WTC11 (cell line): ENCODE data around the gene ENKUR. TPM values are rescaled to one million over a fixed set of nuclear protein-coding genes. Genes with fewer than 3 reads are reported as not detected.

Experiments
- ATAC-seq: fragments of 200-7000 bp; cut with Tn5 transposase; 2 replicates; pipeline ENCODE4 v1.10.0; 2021; ENCODE audit warnings: mild to moderate bottlenecking, moderate library complexity
- CTCF ChIA-PET: fragments of 300-600 bp; sonication (Branson Sonifier 250); formaldehyde crosslinking; loops from one replicate; lab custom pipeline; 2021; ENCODE audit warnings: antibody characterized with exemption; lab: Charles Lee
- POLR2A ChIA-PET: fragments of 350-600 bp; sonication (Branson Sonifier 250); formaldehyde crosslinking; loops from one replicate; lab custom pipeline; 2021; ENCODE audit warnings: antibody characterized with exemption; lab: Charles Lee
- DNase-seq: peaks from one replicate; pipeline ENCODE4 v3.0.0; 2021; ENCODE audit warnings: low spot score
- H3K27ac Mint-ChIP-seq: 2 replicates; pipeline ENCODE4 v1.8.0; 2021; ENCODE audit warnings: mixed read lengths
- H3K27me3 Mint-ChIP-seq: 2 replicates; pipeline ENCODE4 v1.8.0; 2021; ENCODE audit warnings: low read depth, mild to moderate bottlenecking, moderate library complexity, mixed read lengths
- H3K36me3 Mint-ChIP-seq: 2 replicates; pipeline ENCODE4 v1.8.0; 2021; ENCODE audit warnings: mixed read lengths
- H3K4me1 Mint-ChIP-seq: 2 replicates; pipeline ENCODE4 v1.8.0; 2022; ENCODE audit warnings: mixed read lengths
- H3K4me3 Mint-ChIP-seq: 2 replicates; pipeline ENCODE4 v1.8.0; 2021; ENCODE audit warnings: mild to moderate bottlenecking, moderate library complexity, mixed read lengths
- H3K9me3 Mint-ChIP-seq: 2 replicates; pipeline ENCODE4 v1.8.0; 2021; ENCODE audit warnings: mixed read lengths
- CBFB ChIP-seq: sonication (generic); formaldehyde crosslinking; IDR thresholded peaks from 2 replicates; pipeline ENCODE4 v1.8.1; 2022; ENCODE audit warnings: mild to moderate bottlenecking, low read depth, missing genetic modification reagents
- CREB1 ChIP-seq: sonication (generic); formaldehyde crosslinking; IDR thresholded peaks from 2 replicates; pipeline ENCODE4 v1.8.0; 2023; ENCODE audit warnings: mild to moderate bottlenecking, missing genetic modification reagents
- FOXK1 ChIP-seq: sonication (generic); formaldehyde crosslinking; IDR thresholded peaks from 2 replicates; pipeline ENCODE4 v1.8.0; 2022; ENCODE audit warnings: mild to moderate bottlenecking, moderate library complexity, missing genetic modification reagents
- IRF2 ChIP-seq: sonication (generic); formaldehyde crosslinking; IDR thresholded peaks from 2 replicates; pipeline ENCODE4 v1.8.0; 2022; ENCODE audit warnings: low read depth, missing genetic modification reagents, borderline replicate concordance
- OVOL2 ChIP-seq: fragments of 250-450 bp; sonication (Bioruptor Pico); IDR thresholded peaks from 2 replicates; pipeline ENCODE4 v1.9.0; 2021; ENCODE audit warnings: mild to moderate bottlenecking, borderline replicate concordance
- RELA ChIP-seq: sonication (generic); formaldehyde crosslinking; IDR thresholded peaks from 2 replicates; pipeline ENCODE4 v1.8.1; 2022; ENCODE audit warnings: missing genetic modification reagents, mild to moderate bottlenecking, borderline replicate concordance
- RORB ChIP-seq: fragments of 250-450 bp; sonication (Bioruptor Pico); IDR thresholded peaks from 2 replicates; pipeline ENCODE4 v1.9.0; 2021; ENCODE audit warnings: mild to moderate bottlenecking
- TCF7 ChIP-seq: sonication (generic); formaldehyde crosslinking; IDR thresholded peaks from 2 replicates; pipeline ENCODE4 v1.8.0; 2022; ENCODE audit warnings: mild to moderate bottlenecking, low read depth, missing genetic modification reagents, moderate library complexity
- ZNF416 ChIP-seq: fragments of 250-450 bp; sonication (Bioruptor Pico); IDR thresholded peaks from 2 replicates; pipeline ENCODE4 v1.9.0; 2021; ENCODE audit warnings: mild to moderate bottlenecking, inconsistent platforms
- total RNA-seq: library from RNA; stranded (reverse); gene quantifications from 3 replicates; pipeline ENCODE4 v1.2.3, GENCODE V29; 2021
- TF ChIP-seq, protein P1 (sequence below): sonication (generic); formaldehyde crosslinking; IDR thresholded peaks from 2 replicates; pipeline ENCODE4 v1.8.1; 2023; ENCODE audit warnings: mild to moderate bottlenecking, missing genetic modification reagents
- TF ChIP-seq, protein P2 (sequence below): sonication (generic); formaldehyde crosslinking; IDR thresholded peaks from 2 replicates; pipeline ENCODE4 v1.8.0; 2022; ENCODE audit warnings: missing genetic modification reagents
- TF ChIP-seq, protein P3 (sequence below): sonication (generic); formaldehyde crosslinking; IDR thresholded peaks from 2 replicates; pipeline ENCODE4 v1.8.0; 2022; ENCODE audit warnings: mild to moderate bottlenecking, missing genetic modification reagents
- TF ChIP-seq, protein P4 (sequence below): sonication (generic); formaldehyde crosslinking; IDR thresholded peaks from 2 replicates; pipeline ENCODE4 v1.8.1; 2022; ENCODE audit warnings: mild to moderate bottlenecking, missing genetic modification reagents, moderate library complexity, borderline replicate concordance
- TF ChIP-seq, protein P5 (sequence below): fragments of 250-450 bp; sonication (Bioruptor Pico); IDR thresholded peaks from 2 replicates; pipeline ENCODE4 v1.8.0; 2021; ENCODE audit warnings: mild to moderate bottlenecking

ENKUR gene
- total RNA-seq, 1 experiment from 2014 or later, result not detected

- TF ChIP-seq CREB1 (CRISPR knock-in tag), result no peak
- TF ChIP-seq, protein P1, sequence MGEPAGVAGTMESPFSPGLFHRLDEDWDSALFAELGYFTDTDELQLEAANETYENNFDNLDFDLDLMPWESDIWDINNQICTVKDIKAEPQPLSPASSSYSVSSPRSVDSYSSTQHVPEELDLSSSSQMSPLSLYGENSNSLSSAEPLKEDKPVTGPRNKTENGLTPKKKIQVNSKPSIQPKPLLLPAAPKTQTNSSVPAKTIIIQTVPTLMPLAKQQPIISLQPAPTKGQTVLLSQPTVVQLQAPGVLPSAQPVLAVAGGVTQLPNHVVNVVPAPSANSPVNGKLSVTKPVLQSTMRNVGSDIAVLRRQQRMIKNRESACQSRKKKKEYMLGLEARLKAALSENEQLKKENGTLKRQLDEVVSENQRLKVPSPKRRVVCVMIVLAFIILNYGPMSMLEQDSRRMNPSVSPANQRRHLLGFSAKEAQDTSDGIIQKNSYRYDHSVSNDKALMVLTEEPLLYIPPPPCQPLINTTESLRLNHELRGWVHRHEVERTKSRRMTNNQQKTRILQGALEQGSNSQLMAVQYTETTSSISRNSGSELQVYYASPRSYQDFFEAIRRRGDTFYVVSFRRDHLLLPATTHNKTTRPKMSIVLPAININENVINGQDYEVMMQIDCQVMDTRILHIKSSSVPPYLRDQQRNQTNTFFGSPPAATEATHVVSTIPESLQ (CRISPR knock-in tag), result no peak
- no peak for TF ChIP-seq IRF2 (CRISPR knock-in tag)
- no peak for TF ChIP-seq FOXK1 (CRISPR knock-in tag)
Measured at GRCh38 chr10:24944512-24945255, 71.3 kb downstream of the ENKUR start (continued).

DNA sequence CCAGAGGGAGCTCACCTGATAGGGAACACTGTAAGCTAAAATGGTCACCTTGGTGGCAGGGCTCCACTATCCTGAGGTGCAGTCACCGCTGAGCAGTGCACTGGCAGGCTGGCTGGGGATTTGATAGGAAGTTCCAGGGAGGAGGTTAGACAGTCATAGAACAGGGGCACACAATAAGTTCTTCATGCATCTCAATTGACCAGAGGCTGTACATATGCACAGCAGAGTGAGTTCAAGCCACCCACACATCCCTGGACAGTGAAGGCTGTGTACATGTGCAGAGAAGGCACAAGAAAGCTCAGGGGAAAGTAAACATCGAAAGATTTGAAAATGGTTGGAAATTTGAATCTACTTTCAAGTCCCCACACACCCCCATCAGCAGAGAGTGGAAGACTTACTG lies 77.4 kb downstream of the ENKUR start:
- no peaks in the 10 kb centered on the region for H3K27me3 Mint-ChIP-seq
- no peak overlapping the region for H3K27ac Mint-ChIP-seq
- no peak for ATAC-seq

More for the DNA sequence above, 77.4 kb downstream of the ENKUR start:
- H3K4me1 Mint-ChIP-seq, result no peaks in the 10 kb centered on the region
- no peak for TF ChIP-seq CBFB
- TF ChIP-seq ZNF416 (CRISPR knock-in tag), result no peak
- TF ChIP-seq, protein P2, sequence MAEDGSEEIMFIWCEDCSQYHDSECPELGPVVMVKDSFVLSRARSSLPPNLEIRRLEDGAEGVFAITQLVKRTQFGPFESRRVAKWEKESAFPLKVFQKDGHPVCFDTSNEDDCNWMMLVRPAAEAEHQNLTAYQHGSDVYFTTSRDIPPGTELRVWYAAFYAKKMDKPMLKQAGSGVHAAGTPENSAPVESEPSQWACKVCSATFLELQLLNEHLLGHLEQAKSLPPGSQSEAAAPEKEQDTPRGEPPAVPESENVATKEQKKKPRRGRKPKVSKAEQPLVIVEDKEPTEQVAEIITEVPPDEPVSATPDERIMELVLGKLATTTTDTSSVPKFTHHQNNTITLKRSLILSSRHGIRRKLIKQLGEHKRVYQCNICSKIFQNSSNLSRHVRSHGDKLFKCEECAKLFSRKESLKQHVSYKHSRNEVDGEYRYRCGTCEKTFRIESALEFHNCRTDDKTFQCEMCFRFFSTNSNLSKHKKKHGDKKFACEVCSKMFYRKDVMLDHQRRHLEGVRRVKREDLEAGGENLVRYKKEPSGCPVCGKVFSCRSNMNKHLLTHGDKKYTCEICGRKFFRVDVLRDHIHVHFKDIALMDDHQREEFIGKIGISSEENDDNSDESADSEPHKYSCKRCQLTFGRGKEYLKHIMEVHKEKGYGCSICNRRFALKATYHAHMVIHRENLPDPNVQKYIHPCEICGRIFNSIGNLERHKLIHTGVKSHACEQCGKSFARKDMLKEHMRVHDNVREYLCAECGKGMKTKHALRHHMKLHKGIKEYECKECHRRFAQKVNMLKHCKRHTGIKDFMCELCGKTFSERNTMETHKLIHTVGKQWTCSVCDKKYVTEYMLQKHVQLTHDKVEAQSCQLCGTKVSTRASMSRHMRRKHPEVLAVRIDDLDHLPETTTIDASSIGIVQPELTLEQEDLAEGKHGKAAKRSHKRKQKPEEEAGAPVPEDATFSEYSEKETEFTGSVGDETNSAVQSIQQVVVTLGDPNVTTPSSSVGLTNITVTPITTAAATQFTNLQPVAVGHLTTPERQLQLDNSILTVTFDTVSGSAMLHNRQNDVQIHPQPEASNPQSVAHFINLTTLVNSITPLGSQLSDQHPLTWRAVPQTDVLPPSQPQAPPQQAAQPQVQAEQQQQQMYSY (CRISPR knock-in tag), result no peak
- TF ChIP-seq RORB (CRISPR knock-in tag), result no peak
- TF ChIP-seq RELA (CRISPR knock-in tag), result no peak
- TF ChIP-seq OVOL2 (CRISPR knock-in tag), result no peak
- TF ChIP-seq, protein P3, sequence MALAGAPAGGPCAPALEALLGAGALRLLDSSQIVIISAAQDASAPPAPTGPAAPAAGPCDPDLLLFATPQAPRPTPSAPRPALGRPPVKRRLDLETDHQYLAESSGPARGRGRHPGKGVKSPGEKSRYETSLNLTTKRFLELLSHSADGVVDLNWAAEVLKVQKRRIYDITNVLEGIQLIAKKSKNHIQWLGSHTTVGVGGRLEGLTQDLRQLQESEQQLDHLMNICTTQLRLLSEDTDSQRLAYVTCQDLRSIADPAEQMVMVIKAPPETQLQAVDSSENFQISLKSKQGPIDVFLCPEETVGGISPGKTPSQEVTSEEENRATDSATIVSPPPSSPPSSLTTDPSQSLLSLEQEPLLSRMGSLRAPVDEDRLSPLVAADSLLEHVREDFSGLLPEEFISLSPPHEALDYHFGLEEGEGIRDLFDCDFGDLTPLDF, result no peak
- TF ChIP-seq TCF7, result no peak
- TF ChIP-seq, protein P4, sequence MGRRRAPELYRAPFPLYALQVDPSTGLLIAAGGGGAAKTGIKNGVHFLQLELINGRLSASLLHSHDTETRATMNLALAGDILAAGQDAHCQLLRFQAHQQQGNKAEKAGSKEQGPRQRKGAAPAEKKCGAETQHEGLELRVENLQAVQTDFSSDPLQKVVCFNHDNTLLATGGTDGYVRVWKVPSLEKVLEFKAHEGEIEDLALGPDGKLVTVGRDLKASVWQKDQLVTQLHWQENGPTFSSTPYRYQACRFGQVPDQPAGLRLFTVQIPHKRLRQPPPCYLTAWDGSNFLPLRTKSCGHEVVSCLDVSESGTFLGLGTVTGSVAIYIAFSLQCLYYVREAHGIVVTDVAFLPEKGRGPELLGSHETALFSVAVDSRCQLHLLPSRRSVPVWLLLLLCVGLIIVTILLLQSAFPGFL (CRISPR knock-in tag), result no peak
- TF ChIP-seq, protein P5, sequence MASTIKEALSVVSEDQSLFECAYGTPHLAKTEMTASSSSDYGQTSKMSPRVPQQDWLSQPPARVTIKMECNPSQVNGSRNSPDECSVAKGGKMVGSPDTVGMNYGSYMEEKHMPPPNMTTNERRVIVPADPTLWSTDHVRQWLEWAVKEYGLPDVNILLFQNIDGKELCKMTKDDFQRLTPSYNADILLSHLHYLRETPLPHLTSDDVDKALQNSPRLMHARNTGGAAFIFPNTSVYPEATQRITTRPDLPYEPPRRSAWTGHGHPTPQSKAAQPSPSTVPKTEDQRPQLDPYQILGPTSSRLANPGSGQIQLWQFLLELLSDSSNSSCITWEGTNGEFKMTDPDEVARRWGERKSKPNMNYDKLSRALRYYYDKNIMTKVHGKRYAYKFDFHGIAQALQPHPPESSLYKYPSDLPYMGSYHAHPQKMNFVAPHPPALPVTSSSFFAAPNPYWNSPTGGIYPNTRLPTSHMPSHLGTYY (CRISPR knock-in tag), result no peak
- ChIA-PET POLR2A (interaction anchor here (0.6 to 1.1 kb wide), 3 partner anchors 13 to 687 kb away, joined by 3 read pairs; no protein-coding TSS in a partner anchor), CTCF (no interaction called here)
- peaks cover 11% of the 10 kb centered on the region for H3K36me3 Mint-ChIP-seq
- no peak for DNase-seq
- no peak overlapping the region for H3K4me3 Mint-ChIP-seq
- peaks cover 14% of the 10 kb centered on the region for H3K9me3 Mint-ChIP-seq
